Heart right ventricle (tissue), 16 donors: ENCODE data around the gene FGR. TPM values are rescaled to one million over a fixed set of nuclear protein-coding genes. Genes with fewer than 3 reads are reported as not detected.

ENCODE experiments used
- ATAC-seq, 8 donors: fragments of 200-7000 bp; cut with Tn5 transposase; one replicate each; pipeline ENCODE4 v1.9.1; 2020; ENCODE audit warnings: mild to moderate bottlenecking in 8 of 8, moderate library complexity in 8 of 8, moderate number of reproducible peaks in 1 of 8
- DNase-seq, 2 donors: peaks; one replicate each; pipeline ENCODE4 v3.0.0-alpha.2; 2020
- H3K27ac ChIP-seq, 10 donors: fragments of 200-600 bp; sonication (generic) in 2 of 10; one replicate each; pipeline versions ENCODE4 v1.5.0 to v1.8.0; 2020 to 2022; ENCODE audit warnings: mild to moderate bottlenecking in 3 of 10
- H3K27me3 ChIP-seq, 7 donors: fragments of 200-600 bp; one replicate each; pipeline ENCODE4 v1.8.0; 2021 to 2022; ENCODE audit warnings: mild to moderate bottlenecking in 2 of 7
- H3K36me3 ChIP-seq, 9 donors: fragments of 200-600 bp; sonication (generic) in 1 of 9; one replicate each; pipeline versions ENCODE4 v1.5.0 to v1.8.0; 2020 to 2022; ENCODE audit warnings: mild to moderate bottlenecking in 2 of 9
- H3K4me1 ChIP-seq, 9 donors: fragments of 200-600 bp; sonication (generic) in 1 of 9; one replicate each; pipeline versions ENCODE4 v1.5.0 to v1.8.0; 2020 to 2022; ENCODE audit warnings: mild to moderate bottlenecking in 4 of 9
- H3K4me3 ChIP-seq, 10 donors: fragments of 200-600 bp; sonication (generic) in 2 of 10; one replicate each; pipeline versions ENCODE4 v1.5.0 to v1.8.0; 2020 to 2022; ENCODE audit warnings: mild to moderate bottlenecking in 7 of 10, moderate library complexity in 2 of 10
- H3K9me3 ChIP-seq, 11 donors: fragments of 200-600 bp in 10 of 11; sonication (generic) in 2 of 11; one replicate each; pipeline versions ENCODE4 v1.5.0 to v1.8.0; 2013 to 2022; ENCODE audit warnings: mild to moderate bottlenecking in 2 of 11, control low read depth in 1 of 11, moderate library complexity in 1 of 11
- CTCF ChIP-seq, 9 donors: fragments of 200-600 bp; sonication (generic) in 2 of 9; IDR thresholded peaks; one replicate each; pipeline versions ENCODE4 v1.5.0 to v1.8.0; 2021 to 2022; ENCODE audit warnings: antibody characterized with exemption in 9 of 9, mild to moderate bottlenecking in 5 of 9, moderate library complexity in 1 of 9
- WGBS, 2 donors: extraction: QIAGEN DNeasy Blood & Tissue Kit; methylation state at CpG; one replicate each; pipeline ENCODE4 v1.1.7; 2013; ENCODE audit warnings: inconsistent platforms in 1 of 2; 5-methylcytosine and 5-hydroxymethylcytosine counted together
- intact Hi-C, 10 donors: fragments of 100-400 bp; cut with DNase I; formaldehyde crosslinking; loops; one replicate each; pipeline versions ENCODE4 v1.11.1 to v1.14.2; 2022
- polyA plus RNA-seq, 2 donors: library from polyadenylated mRNA; stranded (reverse); fragments of 200-250 nt; gene quantifications; one replicate each; pipeline ENCODE4 v1.2.3, GENCODE V29; 2013
- total RNA-seq, 10 donors: library from RNA; stranded (reverse); fragmentation: NEBNext Ultra II Directional in 3 of 10; extraction: Animal tissue kit (Norgen Biotek cat#: 25700) in 3 of 10; gene quantifications; one replicate each; pipeline versions ENCODE4 v1.2.1 to v1.2.4, GENCODE V29; 2021 to 2023
- donor health status: Arrhythmogenic right ventricular cardiomyopathy.
- donor health status: ischemic (EF 13 %, LVEDD 7.1; RV severe dilation, severe dysfunction).
- donor health status: healthy with polysubstance abuse.
- donor health status: DM: no; HTN: yes; CAD: no.
- donor health status: DM: no; HTN: no; CAD: no.
- donor health status: ischemic (EF 25% LVEDD 6.9; RV normal size, moderate dysfunction).
- donor health status: ischemic (EF 25% LVEDD 5.7; RV mildly dilated, moderate dysfunction).
- donor health status: healthy.
- donor health status: DM: yes; HTN: yes; CAD: no.
- donor health status: Ischemic cardiomyopathy.
- donor health status: ischemic (EF 35%, LVEDD 5.7; RV mildly dilated, moderate dysfunction).
- donor health status: nonischemic (EF 11% LVEDD 7.7; RV severe dilation, severe dysfunction).
- donor health status: DM: yes; HTN: yes; CAD: no.
- donor health status: PGD.
- donor health status: ischemic (EF 29% LVEDD 5.4; RV normal size, mild dysfunction).
- donor health status: nonischemic (EF 23%, LVEDD 6.1; RV moderate dilation, normal function).

The FGR gene
- total and polyA plus RNA-seq, 12 donors: 1.4 to 11.0 (median 3.2) TPM

DNA sequence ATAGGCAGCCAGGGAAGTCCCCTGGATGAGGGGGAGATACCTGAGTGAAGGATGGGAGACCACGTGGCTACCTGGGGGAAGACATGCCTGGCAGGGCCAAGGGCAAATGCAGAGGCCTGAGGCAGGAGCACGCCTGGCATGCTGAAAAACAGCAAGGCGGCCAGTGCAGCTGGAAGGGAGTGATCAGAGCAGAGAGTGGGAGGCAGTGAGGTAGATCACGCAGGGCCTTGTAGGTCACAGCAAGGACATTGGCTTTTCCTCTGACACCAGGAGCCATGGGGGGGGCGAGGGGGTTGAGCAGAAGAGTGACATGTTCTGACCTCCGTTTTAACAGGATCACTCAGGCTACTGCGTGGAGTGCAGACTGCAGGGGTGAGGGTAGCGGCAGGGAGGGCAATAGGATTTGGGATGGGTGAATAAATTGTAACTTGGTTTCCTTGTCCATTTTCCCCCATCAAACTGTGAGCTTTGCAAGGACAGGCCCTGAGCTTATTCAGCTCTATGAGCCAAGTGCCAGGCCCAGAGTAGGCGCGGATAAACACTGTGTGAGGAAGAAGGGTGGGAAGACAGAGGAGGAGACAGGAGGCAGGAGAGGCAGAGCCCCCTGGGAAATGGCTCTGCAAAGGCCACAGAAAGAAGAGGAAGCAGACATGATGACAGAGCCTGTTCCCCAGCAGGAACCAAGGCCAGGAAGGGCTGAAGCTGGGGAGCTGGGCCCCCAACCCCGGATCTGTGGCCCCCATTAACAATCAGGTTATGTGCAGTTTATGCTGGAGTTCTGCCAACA lies 20.4 kb upstream of the FGR start:
- H3K36me3 ChIP-seq: no peaks in the 10 kb centered on the region
- ATAC-seq (peak in 2 of 8 donors; percentile 3 to 6), DNase-seq (no peak)
- no peak overlapping the region for H3K4me3 ChIP-seq
- H3K9me3 ChIP-seq: no peaks in the 10 kb centered on the region
- WGBS, 2 donors: 42 to 51% methylated on average over 11 of the region's 11 CpGs
- H3K4me1 ChIP-seq: peaks cover 18 to 59% (median 45%) of the 10 kb centered on the region in 9 donors
- intact Hi-C loops: no loop called here
- H3K27ac ChIP-seq: peak overlapping the region; percentile 19 to 89 (median 80)
- H3K27me3 ChIP-seq: no peaks in the 10 kb centered on the region
- TF ChIP-seq CTCF (IDR thresholded peaks at IDR 0.05): no peak

DNA sequence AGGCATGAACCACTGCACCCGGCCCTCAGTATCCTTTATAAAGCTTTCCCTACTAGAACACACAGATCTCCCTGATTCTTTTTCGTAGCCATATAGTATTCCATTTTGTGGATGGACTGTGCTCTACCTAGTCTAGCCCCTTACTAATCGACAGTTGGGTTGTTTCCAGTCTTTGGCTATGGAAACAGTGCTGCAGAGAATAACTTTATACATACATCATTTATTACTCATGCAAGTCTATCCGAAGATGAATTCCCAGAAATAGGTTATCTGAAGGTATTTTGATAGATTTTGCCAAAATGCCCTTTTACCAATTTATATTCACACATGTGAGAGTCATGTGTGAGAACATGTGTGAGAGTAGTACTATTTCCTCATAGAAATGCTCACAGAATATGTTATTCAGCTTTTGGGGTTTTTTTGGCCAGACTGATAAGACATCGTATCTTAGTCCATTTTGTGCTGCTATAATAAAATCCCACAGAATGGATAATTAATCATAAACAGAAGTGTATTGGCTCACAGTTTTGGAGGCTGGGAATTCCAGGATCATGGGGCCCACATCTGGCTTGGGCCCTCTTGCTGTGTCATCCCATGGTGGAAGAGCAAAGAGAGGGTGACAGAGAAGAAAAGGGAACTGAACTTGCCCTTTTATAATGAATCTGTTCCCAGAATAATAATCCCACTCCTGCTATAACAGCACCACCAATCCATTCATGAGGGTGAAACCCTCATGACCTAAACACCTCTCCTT lies 17.3 kb upstream of the FGR start:
- Histone ChIP-seq H3K27me3 (no peaks in the 10 kb centered on the region), H3K4me3 (no peak overlapping the region), H3K4me1 (peaks cover 22 to 66% (median 48%) of the 10 kb centered on the region in 9 donors), H3K9me3 (no peaks in the 10 kb centered on the region), H3K36me3 (no peaks in the 10 kb centered on the region), H3K27ac (peak overlapping the region in 2 of 10 donors; percentile 53 to 89)
- intact Hi-C loops: no loop called here
- TF ChIP-seq CTCF (IDR thresholded peaks at IDR 0.05): no peak
- ATAC-seq (no peak), DNase-seq (no peak)
- WGBS, 2 donors: 89 to 94% methylated on average over 5 of the region's 5 CpGs

- DNase-seq (no peak), ATAC-seq (peak in 7 of 8 donors; percentile 13 to 76 (median 40))
- H3K27me3 ChIP-seq: no peaks in the 10 kb centered on the region
- H3K9me3 ChIP-seq: no peaks in the 10 kb centered on the region
- H3K27ac ChIP-seq: peak overlapping the region in 9 of 10 donors; percentile 42 to 74 (median 54)
- no peak overlapping the region for H3K4me3 ChIP-seq
- no peak for TF ChIP-seq CTCF (IDR thresholded peaks at IDR 0.05)
- intact Hi-C loops: no loop called here
- H3K36me3 ChIP-seq: no peaks in the 10 kb centered on the region
- 27 to 28% methylated on average over 7 of the region's 7 CpGs for WGBS, 2 donors
- H3K4me1 ChIP-seq: peaks cover 16 to 60% (median 39%) of the 10 kb centered on the region in 9 donors
These were observed 15.7 kb upstream of the FGR start for GRCh38 chr1:27650539-27651175.

DNA sequence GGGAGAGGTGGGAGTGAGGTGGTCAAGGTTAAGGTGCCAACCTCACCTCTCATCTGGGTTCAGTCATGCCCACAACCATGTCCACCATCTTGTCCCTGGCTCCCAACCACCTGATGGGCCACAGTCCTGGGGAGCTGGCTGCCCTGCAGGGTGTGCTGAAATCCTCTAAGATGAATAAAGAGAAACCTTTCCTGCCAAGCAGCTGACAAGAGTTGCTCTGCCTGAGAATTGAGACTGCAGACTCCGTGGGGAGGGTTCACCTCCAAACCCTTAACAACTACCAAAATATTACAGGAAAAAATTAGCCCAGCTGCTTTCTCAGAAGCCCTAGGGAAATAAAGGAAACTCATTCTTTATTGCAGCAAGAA lies 15.2 kb upstream of the FGR start:
- WGBS, 2 donors: 48 to 58% methylated on average over 1 of the region's 1 CpG
- peaks cover 11 to 55% (median 34%) of the 10 kb centered on the region in 9 donors for H3K4me1 ChIP-seq

More for the DNA sequence above, 15.2 kb upstream of the FGR start:
- ATAC-seq: peak in 1 of 8 donors; percentile 8
- intact Hi-C loops: no loop called here
- no peak for TF ChIP-seq CTCF (IDR thresholded peaks at IDR 0.05)
- Histone ChIP-seq H3K36me3 (no peaks in the 10 kb centered on the region), H3K9me3 (no peaks in the 10 kb centered on the region), H3K27me3 (no peaks in the 10 kb centered on the region), H3K27ac (peak overlapping the region in 8 of 10 donors; percentile 42 to 74 (median 55)), H3K4me3 (no peak overlapping the region)
- no peak for DNase-seq
